DMS79 treated with DMSO at 0.1 percent for 48 hours (cell line): ENCODE measurements around the gene C3orf33.

Experiments
- DNase-seq: peaks from one replicate; lab custom pipeline; 2025; lab: John Stamatoyannopoulos, UW

C3orf33 gene

DNA sequence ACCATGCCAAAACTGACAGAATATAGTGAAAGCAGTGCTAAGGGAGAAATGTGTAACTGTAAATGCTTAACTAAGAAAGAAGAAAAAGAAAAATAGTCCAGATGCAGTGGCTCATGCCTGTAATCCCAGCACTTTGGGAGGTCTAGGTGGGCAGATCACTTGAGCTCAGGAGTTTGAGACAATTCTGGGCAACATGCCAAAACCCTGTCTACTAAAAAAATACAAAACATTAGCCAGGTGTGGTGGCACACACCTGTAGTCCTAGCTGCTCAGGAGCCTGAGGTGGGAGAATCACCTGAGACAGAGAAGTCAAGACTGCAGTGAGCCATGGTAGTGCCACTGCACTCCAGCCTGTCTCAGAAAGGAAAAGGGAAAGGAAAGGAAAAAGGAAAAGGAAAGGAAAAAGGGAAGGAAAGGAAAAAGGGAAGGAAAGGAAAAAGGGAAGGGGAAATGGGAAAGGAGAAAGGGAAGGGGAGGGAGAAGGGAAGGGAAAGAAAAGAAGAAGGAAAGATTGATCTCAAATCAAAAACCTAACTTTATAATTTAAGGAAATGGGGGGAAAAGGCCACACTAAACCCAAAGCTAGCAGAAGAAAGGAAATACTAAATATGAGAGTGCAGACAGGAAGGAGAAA lies 20.3 kb downstream of the C3orf33 start:
- peak; percentile 71 for DNase-seq

GRCh38 chr3:155782390-155782953 lies 23.6 kb downstream of the C3orf33 start:
- no peak for DNase-seq

DNA sequence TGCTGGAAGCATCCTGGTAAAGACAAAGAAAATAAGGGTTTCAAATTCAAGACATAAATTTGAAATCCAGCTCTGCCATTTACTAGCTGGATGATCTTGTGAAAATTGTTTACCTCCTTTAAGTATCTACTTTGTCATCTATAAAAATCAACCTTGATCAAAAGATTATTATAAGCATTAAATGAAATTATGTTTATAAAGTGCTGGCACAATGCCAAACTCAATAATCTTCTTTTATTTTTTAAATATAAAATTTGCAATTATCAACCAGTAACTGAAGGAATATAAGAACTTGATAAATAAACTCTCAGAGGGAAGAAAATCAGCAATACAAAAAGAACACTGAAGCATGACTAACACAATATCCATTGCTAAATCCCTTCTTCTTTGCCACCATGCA lies 25.8 kb downstream of the C3orf33 start:
- no peak for DNase-seq

DNA sequence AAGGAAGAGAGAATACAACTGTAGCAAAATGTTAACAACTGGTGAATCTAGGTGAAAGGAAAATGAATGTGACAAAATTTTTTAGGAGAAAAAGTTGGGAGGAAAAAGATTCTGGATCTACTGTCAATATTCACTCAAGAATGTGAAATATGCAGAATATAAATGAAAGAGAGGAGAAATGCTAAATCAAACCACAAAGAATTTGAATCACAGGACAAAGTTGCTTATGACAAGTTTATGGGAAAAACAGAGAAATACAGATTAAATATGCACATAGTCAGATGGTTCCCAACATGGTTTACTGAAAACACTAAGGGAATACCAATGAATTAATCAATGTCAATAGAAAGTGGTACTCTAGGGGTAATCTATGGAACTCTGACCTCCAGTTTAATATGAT lies 27.6 kb downstream of the C3orf33 start:
- DNase-seq, result no peak

GRCh38 chr3:155772801-155773200 lies 33.3 kb downstream of the C3orf33 start:
- DNase-seq, result no peak

- no peak for DNase-seq
These were observed 35.0 kb downstream of the C3orf33 start for GRCh38 chr3:155771126-155771525.

- DNase-seq, result no peak
These were observed 39.9 kb downstream of the C3orf33 start for GRCh38 chr3:155766206-155766605.

DNA sequence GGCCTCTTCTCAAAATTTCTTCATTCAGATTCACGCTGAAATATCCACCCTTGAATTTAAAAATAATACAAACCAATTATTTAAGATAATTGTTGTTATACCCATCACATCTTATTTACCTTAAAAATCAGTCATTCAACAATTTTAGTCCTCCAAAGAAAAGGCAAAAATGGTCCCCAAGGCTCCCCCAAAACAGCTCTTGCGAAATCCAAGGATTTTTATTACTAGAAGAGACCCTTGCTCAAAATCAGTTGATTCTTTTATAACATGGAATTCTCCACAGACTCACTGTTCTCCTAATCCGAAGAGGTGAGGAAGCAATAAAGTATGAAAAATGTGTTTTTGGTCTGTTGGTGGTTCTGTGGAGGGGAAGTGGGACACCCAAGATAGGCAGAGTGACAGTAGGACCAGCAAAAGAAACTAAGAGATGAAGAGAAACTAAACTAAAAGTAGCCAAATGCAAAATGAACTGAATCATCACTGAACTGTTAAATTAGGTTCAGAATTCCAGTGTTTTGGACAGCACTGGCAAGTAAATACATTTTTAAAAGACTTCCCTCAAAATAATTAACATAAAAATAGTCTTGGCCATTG lies 42.1 kb downstream of the C3orf33 start:
- DNase-seq, result no peak

- no peak for DNase-seq
These were observed 45.4 kb downstream of the C3orf33 start for GRCh38 chr3:155760653-155761052.

DNA sequence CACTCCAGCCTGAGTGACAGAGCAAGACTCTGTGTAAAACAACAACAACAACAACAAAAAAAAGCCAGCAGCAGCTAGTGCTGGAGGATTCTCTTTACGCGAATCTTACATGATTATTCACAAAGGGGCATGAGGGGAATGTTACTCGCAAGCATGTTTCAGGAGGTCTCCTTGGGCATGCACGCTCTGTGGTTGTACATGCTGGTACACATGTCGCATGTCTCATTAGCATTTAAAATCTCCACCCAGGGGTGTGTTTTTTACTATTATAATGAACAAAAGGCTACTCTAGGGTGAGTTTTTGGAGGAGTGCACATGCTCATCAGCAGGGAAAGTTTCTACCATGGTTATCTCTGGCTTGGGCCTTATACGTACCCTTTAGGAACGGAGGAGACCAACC lies 48.5 kb downstream of the C3orf33 start:
- DNase-seq, result no peak

DNA sequence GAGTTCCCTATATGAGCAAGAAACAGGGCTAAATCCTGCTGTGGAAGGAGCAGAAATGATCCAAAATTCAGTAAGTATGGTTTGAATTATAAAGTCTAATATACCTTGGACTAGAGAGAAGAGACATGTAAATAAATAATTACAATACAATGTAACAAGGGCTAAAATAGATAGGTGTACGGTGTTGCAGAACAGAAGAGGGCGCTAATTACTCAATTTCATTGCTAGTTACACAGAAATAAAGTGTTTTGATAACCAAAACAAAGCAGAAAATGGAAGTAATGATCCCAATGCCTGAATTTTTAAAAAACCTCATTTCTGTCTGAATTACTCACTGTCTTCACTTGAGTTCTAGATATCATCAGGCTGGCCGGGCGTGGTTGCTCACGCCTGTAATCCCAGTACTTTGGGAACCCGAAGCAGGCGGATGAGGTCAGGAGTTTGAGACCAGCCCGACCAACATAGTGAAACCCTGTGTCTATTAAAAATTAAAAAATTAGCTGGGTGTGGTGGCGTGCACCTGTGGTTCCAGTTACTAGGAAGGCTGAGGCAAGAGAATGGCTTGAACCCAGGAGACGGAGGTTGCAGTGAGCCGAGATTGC lies 52.9 kb downstream of the C3orf33 start:
- DNase-seq, result peak; percentile 25

- DNase-seq, result no peak
These were observed 57.3 kb downstream of the C3orf33 start for GRCh38 chr3:155748611-155749365.

DNA sequence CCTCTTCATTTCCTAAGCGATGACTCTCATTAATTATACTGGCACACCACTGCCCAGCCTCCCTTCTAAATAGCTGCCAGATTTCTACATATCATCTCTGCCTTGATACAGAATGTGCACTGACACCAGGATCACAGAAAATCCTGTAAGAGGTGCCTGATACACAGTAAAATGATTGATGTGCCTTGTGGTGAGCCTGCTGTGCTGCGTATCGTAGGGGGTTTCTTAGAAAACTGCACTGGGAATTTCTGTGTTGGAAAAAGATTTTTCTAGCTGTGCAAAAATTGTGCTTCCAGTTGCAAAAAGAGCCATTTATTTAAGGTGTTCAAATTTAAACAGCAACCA lies 58.2 kb downstream of the C3orf33 start:
- no peak for DNase-seq

DNA sequence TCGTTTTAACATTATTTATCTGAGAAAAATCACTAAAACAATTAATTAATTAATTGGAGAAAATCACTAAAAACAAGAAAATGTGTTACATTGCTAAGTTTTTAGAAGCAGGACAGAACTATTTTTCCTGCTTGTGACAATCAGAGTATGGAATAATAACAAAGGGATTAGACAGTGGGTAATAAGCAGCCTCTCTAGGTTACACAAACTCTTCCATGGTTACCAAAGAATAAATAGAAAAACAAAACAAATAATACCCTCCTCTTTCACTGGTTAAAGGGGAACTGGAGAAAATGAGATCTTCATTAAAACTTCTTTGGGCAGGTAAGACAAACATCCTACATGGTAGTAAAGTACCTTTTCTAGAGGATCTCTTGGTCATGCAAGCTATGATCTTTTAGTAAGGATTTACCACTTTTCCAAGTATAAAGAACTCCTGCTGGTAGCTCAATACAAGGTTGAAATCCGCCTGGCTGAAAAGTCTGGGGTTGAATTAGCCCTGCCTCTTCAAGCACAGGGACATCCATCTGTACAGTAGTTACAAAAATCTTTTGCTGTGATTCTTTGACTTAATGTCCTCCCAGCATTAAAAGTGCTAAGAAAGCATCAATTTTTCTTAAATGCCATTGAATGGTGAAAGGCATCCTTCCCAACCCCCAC lies 58.7 kb downstream of the C3orf33 start:
- no peak for DNase-seq

- DNase-seq, result no peak
These were observed 59.4 kb downstream of the C3orf33 start for GRCh38 chr3:155746703-155747102.

DNA sequence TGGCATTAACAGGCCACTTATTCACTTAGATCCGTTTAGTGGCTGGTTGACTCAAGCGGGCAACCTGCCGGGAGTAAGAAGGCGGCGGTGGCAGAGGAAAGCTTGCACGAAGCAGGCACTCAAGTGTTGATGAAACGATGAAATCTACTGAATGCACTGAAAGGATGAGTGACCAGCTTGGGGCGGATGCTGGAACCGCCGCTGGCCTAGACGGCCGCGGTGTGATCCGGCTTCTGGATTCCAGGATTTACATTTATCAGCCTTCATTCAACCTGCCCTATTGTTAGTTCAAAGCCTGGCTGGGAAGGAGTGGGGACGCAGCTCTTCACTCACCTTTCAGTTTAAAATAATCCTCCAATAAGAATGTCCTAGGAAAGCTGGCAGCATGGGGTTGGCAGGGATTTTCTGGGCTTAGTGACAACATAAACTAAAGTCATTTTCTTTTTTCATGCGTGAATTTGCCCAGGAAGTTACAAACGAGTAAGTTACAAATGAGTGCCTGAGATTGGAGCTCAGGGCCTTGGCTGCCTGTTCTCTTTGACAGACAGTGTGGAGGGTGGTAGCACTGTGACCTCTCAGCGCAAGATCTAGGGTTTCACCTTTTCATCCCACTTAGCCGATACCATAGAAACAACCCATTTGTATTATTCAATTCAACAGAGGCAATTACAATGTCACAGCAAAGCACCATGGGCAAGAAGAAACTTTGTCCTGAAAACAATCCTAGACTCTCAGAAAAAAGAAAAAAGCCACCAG lies 60.1 kb downstream of the C3orf33 start:
- peak; percentile 74 for DNase-seq

- DNase-seq, result peak; percentile 67
These were observed 61.3 kb downstream of the C3orf33 start, which contains the start of gene PLCH1 for GRCh38 chr3:155744626-155745324. Gene PLCH1, minus strand, starts transcription at chr3:155745071. Its CDS starts 40,847 bp downstream, at chr3:155704224.

DNA sequence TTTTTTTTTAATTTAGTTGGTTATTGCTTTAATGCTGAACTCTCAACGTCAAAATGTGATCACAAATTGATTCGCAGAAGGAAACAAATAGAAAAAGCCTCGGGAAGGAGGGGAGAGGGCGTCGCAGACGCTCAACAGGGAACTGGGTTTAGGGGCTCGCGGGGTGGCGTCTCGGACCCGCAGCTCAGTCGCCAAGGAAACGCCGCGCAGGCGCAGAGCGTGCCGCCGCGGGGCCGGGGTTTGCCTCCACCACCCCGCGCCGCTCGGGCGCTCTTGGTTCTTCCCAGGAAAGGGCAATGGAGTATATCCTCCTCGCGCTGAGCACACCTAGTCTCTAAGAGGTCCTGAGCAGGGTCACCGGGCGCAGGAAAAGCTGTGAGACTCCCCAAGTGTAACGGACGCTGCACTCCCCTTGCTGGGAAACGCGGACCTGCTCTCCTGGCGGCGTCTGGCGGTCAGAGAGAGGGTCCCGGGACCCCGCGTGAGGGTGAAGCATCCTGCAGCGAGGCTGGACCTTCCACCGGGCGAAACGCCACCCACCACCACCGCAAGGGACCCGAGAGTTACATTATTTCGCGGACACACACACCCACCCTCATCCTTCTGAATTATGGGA lies 62.0 kb downstream of the C3orf33 start:
- peak; percentile 30 for DNase-seq

GRCh38 chr3:155743606-155744005 lies 62.5 kb downstream of the C3orf33 start:
- peak; percentile 30 for DNase-seq

GRCh38 chr3:155742349-155742965 lies 63.6 kb downstream of the C3orf33 start:
- no peak for DNase-seq
